Coronary artery (tissue), 2 donors: Measurements from ENCODE around the gene COL4A1.

Experiments used
- DNase-seq: peaks from one replicate; pipeline ENCODE4 v3.0.0-alpha.2; 2017; ENCODE audit warnings: low spot score
- H3K27ac ChIP-seq, 2 donors: fragments of 200-600 bp; sonication (generic); one replicate each; pipeline ENCODE4 v1.5.1; 2016 to 2019
- H3K4me3 ChIP-seq: fragments of 200-600 bp; sonication (generic); 2 replicates; pipeline ENCODE4 v1.5.1; 2016; ENCODE audit warnings: mild to moderate bottlenecking, moderate library complexity
- TF ChIP-seq, protein P1 (sequence below): fragments of 200-600 bp; sonication (generic); IDR thresholded peaks from one replicate; pipeline ENCODE4 v1.5.1; 2019; ENCODE audit warnings: antibody characterized with exemption

COL4A1 gene

DNA sequence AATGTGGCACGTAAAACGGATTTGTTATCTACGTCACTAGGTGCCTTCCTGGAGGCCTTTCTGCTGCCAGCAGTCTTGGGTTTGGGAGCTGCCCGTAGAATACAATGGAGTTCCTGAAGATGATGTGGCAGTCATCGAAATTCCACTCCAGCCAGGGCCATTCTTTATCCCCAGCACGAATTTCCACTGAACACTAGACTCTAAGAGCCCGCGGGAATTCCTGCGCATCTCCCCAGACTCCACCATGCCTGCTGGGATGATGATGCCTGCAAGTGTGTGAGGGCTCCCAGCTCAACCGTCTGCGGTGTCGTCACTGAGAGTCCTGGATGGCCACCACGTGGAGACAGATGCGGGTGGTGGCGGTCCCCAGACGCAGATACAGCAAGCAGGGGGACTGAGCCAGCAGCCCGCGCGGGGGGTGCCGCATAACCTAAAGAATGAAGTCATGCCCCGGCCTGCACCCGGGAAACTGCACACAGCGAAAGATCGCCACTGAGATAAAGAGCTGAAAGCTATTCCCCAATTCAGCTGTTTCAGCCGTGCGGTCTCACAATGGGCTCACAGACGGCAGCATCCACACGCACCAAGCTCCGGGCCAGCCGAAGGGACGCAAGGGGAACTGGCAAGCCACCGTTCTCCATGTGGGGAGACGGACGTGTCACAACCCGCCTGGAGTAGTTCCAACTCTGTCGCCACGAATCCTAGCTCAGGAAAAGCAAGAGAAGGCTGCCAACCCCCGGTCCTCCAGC, 41.1 kb downstream of the COL4A1 start:
- H3K4me3 ChIP-seq = peak overlapping the region; percentile 42
- peak; percentile 95 for DNase-seq
- H3K27ac ChIP-seq = peak overlapping the region; percentile 54 to 92
- TF ChIP-seq, protein P1, sequence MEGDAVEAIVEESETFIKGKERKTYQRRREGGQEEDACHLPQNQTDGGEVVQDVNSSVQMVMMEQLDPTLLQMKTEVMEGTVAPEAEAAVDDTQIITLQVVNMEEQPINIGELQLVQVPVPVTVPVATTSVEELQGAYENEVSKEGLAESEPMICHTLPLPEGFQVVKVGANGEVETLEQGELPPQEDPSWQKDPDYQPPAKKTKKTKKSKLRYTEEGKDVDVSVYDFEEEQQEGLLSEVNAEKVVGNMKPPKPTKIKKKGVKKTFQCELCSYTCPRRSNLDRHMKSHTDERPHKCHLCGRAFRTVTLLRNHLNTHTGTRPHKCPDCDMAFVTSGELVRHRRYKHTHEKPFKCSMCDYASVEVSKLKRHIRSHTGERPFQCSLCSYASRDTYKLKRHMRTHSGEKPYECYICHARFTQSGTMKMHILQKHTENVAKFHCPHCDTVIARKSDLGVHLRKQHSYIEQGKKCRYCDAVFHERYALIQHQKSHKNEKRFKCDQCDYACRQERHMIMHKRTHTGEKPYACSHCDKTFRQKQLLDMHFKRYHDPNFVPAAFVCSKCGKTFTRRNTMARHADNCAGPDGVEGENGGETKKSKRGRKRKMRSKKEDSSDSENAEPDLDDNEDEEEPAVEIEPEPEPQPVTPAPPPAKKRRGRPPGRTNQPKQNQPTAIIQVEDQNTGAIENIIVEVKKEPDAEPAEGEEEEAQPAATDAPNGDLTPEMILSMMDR = no peak

DNA sequence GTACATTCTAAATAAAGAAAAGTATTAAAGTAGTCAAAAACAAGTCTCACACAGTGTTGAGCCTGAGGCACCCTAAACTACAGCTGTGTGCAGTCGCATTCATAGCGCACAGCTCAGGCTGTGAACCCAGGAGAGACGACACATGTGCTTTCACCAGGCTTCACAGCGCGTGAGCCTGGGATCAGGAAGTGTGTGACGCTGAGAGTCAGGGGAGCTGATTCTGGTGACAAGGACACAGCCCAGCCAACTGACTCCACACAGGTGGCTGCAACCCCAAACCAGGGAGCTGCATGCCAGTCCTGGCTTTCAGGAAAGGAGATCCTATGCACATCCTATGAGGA, 41.6 kb downstream of the COL4A1 start:
- TF ChIP-seq, protein P1 = no peak
- no peak for DNase-seq
- H3K27ac ChIP-seq = peak overlapping the region; percentile 54 to 92
- H3K4me3 ChIP-seq = peak overlapping the region; percentile 42

DNA sequence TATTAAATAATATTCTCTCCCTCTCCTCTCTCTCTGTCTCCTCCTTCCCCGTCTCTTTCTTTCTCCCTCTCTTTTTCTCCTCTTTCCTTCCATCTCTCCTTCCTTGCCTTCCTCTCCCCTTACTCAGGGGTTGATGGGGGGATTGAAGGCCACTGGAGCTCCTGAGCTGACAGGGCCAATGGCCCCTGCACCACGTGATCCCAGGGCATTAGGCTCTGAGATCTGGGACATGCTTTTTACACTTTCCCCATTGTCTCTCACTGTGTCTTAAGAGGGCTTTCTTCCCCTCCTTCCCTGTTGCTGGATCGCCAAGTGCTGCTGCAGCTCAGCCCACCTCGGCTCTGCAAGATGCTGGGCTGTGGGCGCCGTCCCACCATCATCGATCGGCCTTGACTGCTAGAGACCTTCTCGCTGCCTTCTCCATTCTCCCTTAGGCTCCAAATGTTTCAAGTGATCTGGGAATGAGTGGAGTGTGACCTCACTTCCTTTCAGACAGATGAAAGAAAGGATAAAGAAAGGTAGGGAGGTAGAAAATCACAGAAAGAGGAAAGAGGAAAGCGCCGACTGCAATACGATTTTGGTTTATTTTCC, 42.2 kb downstream of the COL4A1 start:
- no peak for DNase-seq
- TF ChIP-seq, protein P1 = no peak
- H3K27ac ChIP-seq = peak overlapping the region; percentile 54 to 92

GRCh38 chr13:110263888-110264287, 43.1 kb downstream of the COL4A1 start:
- H3K27ac ChIP-seq = peak overlapping the region; percentile 54 to 92
- peak overlapping the region; percentile 34 for H3K4me3 ChIP-seq
- no peak for DNase-seq
- TF ChIP-seq, protein P1 = no peak

More for the DNA sequence above, 42.2 kb downstream of the COL4A1 start:
- no peak overlapping the region for H3K4me3 ChIP-seq

- Histone ChIP-seq H3K27ac (peak overlapping the region; percentile 54 to 87), H3K4me3 (no peak overlapping the region)
- TF ChIP-seq, protein P1 = no peak
- DNase-seq = no peak
These were observed 43.6 kb downstream of the COL4A1 start for GRCh38 chr13:110263404-110263803.

- TF ChIP-seq, protein P1 = no peak
- no peak for DNase-seq
- H3K27ac ChIP-seq = peak overlapping the region; percentile 54 to 87
- H3K4me3 ChIP-seq = peak overlapping the region; percentile 40
These were observed 44.3 kb downstream of the COL4A1 start for GRCh38 chr13:110262508-110263291.
